GM13976 (cell line): Measurements from ENCODE around the gene PLEKHA7.

Source experiments
- DNase-seq: peaks from one replicate; pipeline ENCODE4 v3.0.0; 2012; ENCODE audit warnings: low spot score
- CTCF ChIP-seq: IDR thresholded peaks from 2 replicates; pipeline ENCODE4 v1.5.1; 2012; ENCODE audit warnings: borderline replicate concordance, mild to moderate bottlenecking; ENCODE audit not compliant: insufficient read depth; ENCODE audit errors: extremely low read depth, missing control alignments, control extremely low read depth
- in situ Hi-C: fragments of 300-500 bp; cut with MboI; formaldehyde crosslinking; loops from one replicate; pipeline ENCODE4 v1.12.0; 2022; ENCODE audit warnings: low sequenced_read_pairs, mixed read lengths, inconsistent platforms; ENCODE audit not compliant: unreplicated experiment

The PLEKHA7 gene

GRCh38 chr11:16925561-16926065 lies 88.6 kb downstream of the PLEKHA7 start:
- no peak for TF ChIP-seq CTCF
- in situ Hi-C loops, result loop anchor here (25.0 kb wide), 1 partner anchor 287 kb away; the partner anchor contains the start of gene PIK3C2A
- peak; percentile 68 for DNase-seq

- in situ Hi-C loops, result loop anchor here (25.0 kb wide), 1 partner anchor 287 kb away; the partner anchor contains the start of gene PIK3C2A
- no peak for TF ChIP-seq CTCF
- peak; percentile 65 for DNase-seq
Measured at GRCh38 chr11:16924826-16925560, 89.2 kb downstream of the PLEKHA7 start.

- TF ChIP-seq CTCF, result no peak
- peak; percentile 66 for DNase-seq
- in situ Hi-C loops, result no loop called here
Measured at GRCh38 chr11:16924462-16924825, 89.8 kb downstream of the PLEKHA7 start.

GRCh38 chr11:16923987-16924386 lies 90.2 kb downstream of the PLEKHA7 start:
- in situ Hi-C loops, result no loop called here

GRCh38 chr11:16921668-16922067 lies 92.5 kb downstream of the PLEKHA7 start:
- no peak for TF ChIP-seq CTCF
- in situ Hi-C loops, result no loop called here
- no peak for DNase-seq

More at GRCh38 chr11:16923987-16924386, 90.2 kb downstream of the PLEKHA7 start:
- DNase-seq, result no peak
- no peak for TF ChIP-seq CTCF

GRCh38 chr11:16921019-16921418 lies 93.2 kb downstream of the PLEKHA7 start:
- no peak for DNase-seq
- no peak for TF ChIP-seq CTCF
- in situ Hi-C loops, result no loop called here
